Measurements from ENCODE around the gene PPIB.

PPIB gene

GRCh38 chr15:64146520-64146884 lies 16.3 kb downstream of the PPIB start:
- Histone ChIP-seq H3K27me3 (ENCODE audit: low read depth, low read length) (no peaks in the 10 kb centered on the region), H3K36me3 (ENCODE audit: control insufficient read depth in 1 of 2, insufficient read depth in 2 of 2, low read length in 2 of 2) (peaks cover 19 to 29% of the 10 kb centered on the region in 2 donors), H3K9me3 (ENCODE audit: control insufficient read depth in 1 of 2, low read length in 2 of 2) (no peaks in the 10 kb centered on the region), H3K4me1 (ENCODE audit: control insufficient read depth in 1 of 2, insufficient read depth in 2 of 2, low read length in 2 of 2) (peaks cover 0 to 6% of the 10 kb centered on the region in 2 donors), H3K27ac (ENCODE audit: low read length) (no peak overlapping the region), H3K4me3 (ENCODE audit: low read depth in 1 of 2, low read length in 2 of 2) (no peak overlapping the region)

GRCh38 chr15:64146041-64146440 lies 16.8 kb downstream of the PPIB start:
- peaks cover 19 to 32% of the 10 kb centered on the region in 2 donors for H3K36me3 ChIP-seq (ENCODE audit: control insufficient read depth in 1 of 2, insufficient read depth in 2 of 2, low read length in 2 of 2)
- no peaks in the 10 kb centered on the region for H3K9me3 ChIP-seq (ENCODE audit: control insufficient read depth in 1 of 2, low read length in 2 of 2)
- H3K27me3 ChIP-seq (ENCODE audit: low read depth, low read length) = no peaks in the 10 kb centered on the region
- H3K4me3 ChIP-seq (ENCODE audit: low read depth in 1 of 2, low read length in 2 of 2) = no peak overlapping the region
- no peak overlapping the region for H3K27ac ChIP-seq (ENCODE audit: low read length)
- H3K4me1 ChIP-seq (ENCODE audit: control insufficient read depth in 1 of 2, insufficient read depth in 2 of 2, low read length in 2 of 2) = peaks cover 0 to 1% of the 10 kb centered on the region in 2 donors

DNA sequence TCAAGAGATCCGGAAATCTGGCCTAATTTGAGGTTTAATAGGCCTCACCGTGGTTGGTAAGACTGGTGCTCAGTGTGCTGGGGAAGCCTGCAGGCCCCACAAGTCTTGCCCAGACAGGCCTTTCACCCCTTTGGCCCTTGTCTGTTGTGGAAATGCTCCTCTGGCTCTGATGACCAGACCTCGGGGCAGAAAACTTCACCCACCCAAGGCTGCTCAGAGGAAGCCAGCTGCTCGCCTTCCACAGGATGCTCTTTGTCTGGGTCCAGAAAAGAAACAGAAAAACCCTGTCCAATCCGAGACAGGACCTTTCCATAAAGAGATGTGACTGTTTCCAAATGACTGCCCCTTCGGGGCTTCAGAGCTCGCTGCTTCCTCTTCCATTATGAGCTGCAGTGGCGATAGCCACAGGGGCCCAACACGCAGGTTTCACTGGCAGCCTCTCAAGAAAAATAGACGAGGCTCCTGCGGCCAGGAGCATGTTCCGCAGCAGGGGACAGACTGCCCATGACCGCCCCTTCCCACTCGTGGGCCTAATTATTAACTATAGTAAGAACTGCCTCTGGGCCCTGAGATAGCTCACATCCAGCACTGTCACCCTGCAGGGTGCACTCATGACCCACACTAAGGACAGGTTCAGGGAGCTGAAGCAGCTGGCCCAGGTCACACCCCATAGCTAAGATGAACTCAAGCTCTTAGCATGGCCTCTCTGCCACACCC lies 18.1 kb downstream of the PPIB start:
- Histone ChIP-seq H3K4me3 (ENCODE audit: low read depth in 1 of 2, low read length in 2 of 2) (no peak overlapping the region), H3K36me3 (ENCODE audit: control insufficient read depth in 1 of 2, insufficient read depth in 2 of 2, low read length in 2 of 2) (peaks cover 19 to 32% of the 10 kb centered on the region in 2 donors), H3K27ac (ENCODE audit: low read length) (no peak overlapping the region), H3K4me1 (ENCODE audit: control insufficient read depth in 1 of 2, insufficient read depth in 2 of 2, low read length in 2 of 2) (no peaks in the 10 kb centered on the region), H3K9me3 (ENCODE audit: control insufficient read depth in 1 of 2, low read length in 2 of 2) (no peaks in the 10 kb centered on the region), H3K27me3 (ENCODE audit: low read depth, low read length) (no peaks in the 10 kb centered on the region)

GRCh38 chr15:64144192-64144564 lies 18.6 kb downstream of the PPIB start:
- Histone ChIP-seq H3K9me3 (ENCODE audit: control insufficient read depth in 1 of 2, low read length in 2 of 2) (no peaks in the 10 kb centered on the region), H3K27me3 (ENCODE audit: low read depth, low read length) (no peaks in the 10 kb centered on the region), H3K4me3 (ENCODE audit: low read depth in 1 of 2, low read length in 2 of 2) (no peak overlapping the region), H3K4me1 (ENCODE audit: control insufficient read depth in 1 of 2, insufficient read depth in 2 of 2, low read length in 2 of 2) (no peaks in the 10 kb centered on the region), H3K36me3 (ENCODE audit: control insufficient read depth in 1 of 2, insufficient read depth in 2 of 2, low read length in 2 of 2) (peaks cover 19 to 32% of the 10 kb centered on the region in 2 donors), H3K27ac (ENCODE audit: low read length) (no peak overlapping the region)

DNA sequence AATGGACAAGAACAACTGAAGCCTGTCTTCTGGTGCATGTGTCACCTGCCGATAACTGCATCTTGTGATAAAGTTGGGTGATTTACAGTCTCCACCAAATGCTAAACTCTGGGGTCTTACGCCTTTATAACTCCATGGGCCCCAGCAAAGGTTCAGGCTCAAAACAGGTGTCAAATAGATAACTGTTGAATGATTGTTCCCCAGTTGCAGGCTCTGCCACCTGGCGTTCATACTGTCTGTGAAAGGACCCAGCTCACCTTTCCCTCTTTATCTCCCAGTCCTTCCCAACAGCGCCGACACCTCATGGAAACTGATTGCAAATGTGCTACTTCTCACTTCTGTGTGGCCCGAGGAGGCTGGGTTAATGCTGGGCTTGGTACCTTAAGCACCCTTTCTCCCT lies 19.5 kb downstream of the PPIB start:
- no peaks in the 10 kb centered on the region for H3K4me1 ChIP-seq (ENCODE audit: control insufficient read depth in 1 of 2, insufficient read depth in 2 of 2, low read length in 2 of 2)
- H3K27ac ChIP-seq (ENCODE audit: low read length) = no peak overlapping the region
- H3K4me3 ChIP-seq (ENCODE audit: low read depth in 1 of 2, low read length in 2 of 2) = no peak overlapping the region
- peaks cover 25 to 38% of the 10 kb centered on the region in 2 donors for H3K36me3 ChIP-seq (ENCODE audit: control insufficient read depth in 1 of 2, insufficient read depth in 2 of 2, low read length in 2 of 2)
- H3K27me3 ChIP-seq (ENCODE audit: low read depth, low read length) = no peaks in the 10 kb centered on the region
- H3K9me3 ChIP-seq (ENCODE audit: control insufficient read depth in 1 of 2, low read length in 2 of 2) = no peaks in the 10 kb centered on the region

DNA sequence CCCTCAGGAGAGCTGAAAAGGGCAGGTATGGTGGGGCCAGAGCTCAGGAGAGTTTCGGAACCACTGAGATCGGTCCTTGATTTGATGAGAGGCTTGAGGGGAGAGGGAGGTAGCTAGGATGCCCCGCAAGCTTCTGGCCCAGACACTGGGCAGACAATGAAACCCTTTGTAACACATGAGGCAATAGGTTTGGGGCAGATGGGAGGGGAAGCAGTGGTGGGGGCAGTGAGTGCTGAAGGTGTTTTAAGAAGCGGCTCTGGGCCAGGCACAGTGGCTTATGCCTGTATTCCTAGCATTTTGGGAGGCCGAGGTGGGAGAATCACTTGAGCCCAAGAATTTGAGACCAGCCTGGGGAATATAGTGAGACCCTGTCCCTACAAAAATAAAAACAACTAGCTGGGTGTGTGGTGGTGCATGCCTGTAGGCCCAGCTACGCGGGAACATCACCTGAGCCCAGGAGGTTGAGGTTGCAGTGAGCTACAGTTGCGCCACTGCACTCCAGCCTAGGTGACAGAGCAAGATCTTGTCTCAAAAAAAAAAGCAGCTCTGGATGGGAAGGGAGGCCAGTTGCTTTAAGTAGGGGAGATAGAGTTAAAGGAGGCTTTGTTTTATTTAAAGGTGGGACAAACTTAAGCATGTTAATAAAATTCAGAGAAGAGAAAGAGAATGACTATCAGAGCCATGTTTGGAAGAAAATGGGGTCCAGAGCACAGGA lies 20.9 kb downstream of the PPIB start:
- H3K4me1 ChIP-seq (ENCODE audit: control insufficient read depth in 1 of 2, insufficient read depth in 2 of 2, low read length in 2 of 2) = no peaks in the 10 kb centered on the region
- no peak overlapping the region for H3K27ac ChIP-seq (ENCODE audit: low read length)
- H3K27me3 ChIP-seq (ENCODE audit: low read depth, low read length) = no peaks in the 10 kb centered on the region
- H3K4me3 ChIP-seq (ENCODE audit: low read depth in 1 of 2, low read length in 2 of 2) = no peak overlapping the region
- peaks cover 36 to 50% of the 10 kb centered on the region in 2 donors for H3K36me3 ChIP-seq (ENCODE audit: control insufficient read depth in 1 of 2, insufficient read depth in 2 of 2, low read length in 2 of 2)
- no peaks in the 10 kb centered on the region for H3K9me3 ChIP-seq (ENCODE audit: control insufficient read depth in 1 of 2, low read length in 2 of 2)

- no peaks in the 10 kb centered on the region for H3K27me3 ChIP-seq (ENCODE audit: low read depth, low read length)
- peaks cover 44 to 66% of the 10 kb centered on the region in 2 donors for H3K36me3 ChIP-seq (ENCODE audit: control insufficient read depth in 1 of 2, insufficient read depth in 2 of 2, low read length in 2 of 2)
- H3K9me3 ChIP-seq (ENCODE audit: control insufficient read depth in 1 of 2, low read length in 2 of 2) = no peaks in the 10 kb centered on the region
- H3K4me3 ChIP-seq (ENCODE audit: low read depth in 1 of 2, low read length in 2 of 2) = no peak overlapping the region
- no peak overlapping the region for H3K27ac ChIP-seq (ENCODE audit: low read length)
- peaks cover 0 to 10% of the 10 kb centered on the region in 2 donors for H3K4me1 ChIP-seq (ENCODE audit: control insufficient read depth in 1 of 2, insufficient read depth in 2 of 2, low read length in 2 of 2)
Observed at GRCh38 chr15:64138331-64138941, 24.4 kb downstream of the PPIB start.

- H3K27ac ChIP-seq (ENCODE audit: low read length) = no peak overlapping the region
- peaks cover 0 to 10% of the 10 kb centered on the region in 2 donors for H3K4me1 ChIP-seq (ENCODE audit: control insufficient read depth in 1 of 2, insufficient read depth in 2 of 2, low read length in 2 of 2)
- no peaks in the 10 kb centered on the region for H3K9me3 ChIP-seq (ENCODE audit: control insufficient read depth in 1 of 2, low read length in 2 of 2)
- H3K4me3 ChIP-seq (ENCODE audit: low read depth in 1 of 2, low read length in 2 of 2) = no peak overlapping the region
- no peaks in the 10 kb centered on the region for H3K27me3 ChIP-seq (ENCODE audit: low read depth, low read length)
- H3K36me3 ChIP-seq (ENCODE audit: control insufficient read depth in 1 of 2, insufficient read depth in 2 of 2, low read length in 2 of 2) = peaks cover 42 to 72% of the 10 kb centered on the region in 2 donors
Observed at GRCh38 chr15:64137226-64137833, 25.5 kb downstream of the PPIB start.

GRCh38 chr15:64136347-64136746 lies 26.5 kb downstream of the PPIB start:
- Histone ChIP-seq H3K4me3 (ENCODE audit: low read depth in 1 of 2, low read length in 2 of 2) (no peak overlapping the region), H3K27me3 (ENCODE audit: low read depth, low read length) (no peaks in the 10 kb centered on the region), H3K9me3 (ENCODE audit: control insufficient read depth in 1 of 2, low read length in 2 of 2) (no peaks in the 10 kb centered on the region), H3K4me1 (ENCODE audit: control insufficient read depth in 1 of 2, insufficient read depth in 2 of 2, low read length in 2 of 2) (peaks cover 0 to 10% of the 10 kb centered on the region in 2 donors), H3K27ac (ENCODE audit: low read length) (no peak overlapping the region), H3K36me3 (ENCODE audit: control insufficient read depth in 1 of 2, insufficient read depth in 2 of 2, low read length in 2 of 2) (peaks cover 52 to 72% of the 10 kb centered on the region in 2 donors)

DNA sequence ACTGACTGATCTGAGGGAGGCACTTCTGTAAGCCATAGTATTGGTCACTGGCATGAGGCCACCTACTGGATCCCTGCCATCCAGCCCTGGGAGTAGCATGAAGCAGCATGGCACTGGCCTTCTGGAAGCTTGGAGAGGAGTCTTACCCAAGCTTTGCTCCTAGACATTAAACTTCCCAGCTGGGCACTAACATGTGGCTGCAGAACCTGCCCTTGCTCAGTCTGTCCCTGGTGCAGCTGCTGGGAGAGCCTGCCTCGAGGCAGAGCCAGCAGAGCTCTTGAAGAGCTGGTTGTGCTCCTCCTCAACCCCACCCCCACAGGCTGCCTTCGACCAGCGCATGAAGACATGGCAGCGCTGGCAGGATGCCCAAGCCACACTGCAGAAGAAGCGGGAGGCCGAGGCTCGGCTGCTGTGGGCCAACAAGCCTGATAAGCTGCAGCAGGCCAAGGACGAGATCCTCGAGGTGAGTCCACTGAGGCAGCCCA lies 28.4 kb downstream of the PPIB start:
- H3K36me3 ChIP-seq (ENCODE audit: control insufficient read depth in 1 of 2, insufficient read depth in 2 of 2, low read length in 2 of 2) = peaks cover 69 to 91% of the 10 kb centered on the region in 2 donors
- H3K27ac ChIP-seq (ENCODE audit: low read length) = no peak overlapping the region
- H3K9me3 ChIP-seq (ENCODE audit: control insufficient read depth in 1 of 2, low read length in 2 of 2) = no peaks in the 10 kb centered on the region
- H3K4me3 ChIP-seq (ENCODE audit: low read depth in 1 of 2, low read length in 2 of 2) = no peak overlapping the region
- H3K27me3 ChIP-seq (ENCODE audit: low read depth, low read length) = no peaks in the 10 kb centered on the region
- H3K4me1 ChIP-seq (ENCODE audit: control insufficient read depth in 1 of 2, insufficient read depth in 2 of 2, low read length in 2 of 2) = peaks cover 0 to 10% of the 10 kb centered on the region in 2 donors
